Activated CD8-positive, alpha-beta memory T cell treated with anti-CD3 and anti-CD28 coated beads, Interleukin-2, amount 50 U/mL, for 1 hour (primary cell): ENCODE results near the gene CDK5RAP1.

Experiments
- DNase-seq: peaks from one replicate; pipeline ENCODE4 v3.0.0-alpha.2; 2020; ENCODE audit errors: extremely low read depth

The CDK5RAP1 gene

GRCh38 chr20:33333616-33334015, 67.7 kb downstream of the CDK5RAP1 start:
- no peak for DNase-seq

- DNase-seq: no peak
Measured at GRCh38 chr20:33332905-33333456, 68.3 kb downstream of the CDK5RAP1 start.

- no peak for DNase-seq
Measured at GRCh38 chr20:33328157-33329137, 72.9 kb downstream of the CDK5RAP1 start.

- DNase-seq: no peak
Measured at GRCh38 chr20:33325350-33325749, 76.0 kb downstream of the CDK5RAP1 start.

- no peak for DNase-seq
Measured at GRCh38 chr20:33323236-33323635, 78.1 kb downstream of the CDK5RAP1 start.

GRCh38 chr20:33322456-33322855, 78.9 kb downstream of the CDK5RAP1 start:
- no peak for DNase-seq

- DNase-seq: no peak
Measured at GRCh38 chr20:33320006-33320405, 81.3 kb downstream of the CDK5RAP1 start.

- DNase-seq: no peak
Measured at GRCh38 chr20:33318096-33318429, 83.3 kb downstream of the CDK5RAP1 start.

GRCh38 chr20:33317424-33318095, 83.8 kb downstream of the CDK5RAP1 start:
- no peak for DNase-seq

- DNase-seq: no peak
Measured at GRCh38 chr20:33316958-33317357, 84.4 kb downstream of the CDK5RAP1 start.

- DNase-seq: no peak
Measured at GRCh38 chr20:33316343-33316742, 85.0 kb downstream of the CDK5RAP1 start.

GRCh38 chr20:33313686-33314314, 87.5 kb downstream of the CDK5RAP1 start:
- no peak for DNase-seq

GRCh38 chr20:33312583-33312982, 88.7 kb downstream of the CDK5RAP1 start:
- no peak for DNase-seq

- no peak for DNase-seq
Measured at GRCh38 chr20:33311996-33312395, 89.3 kb downstream of the CDK5RAP1 start.

- DNase-seq: no peak
Measured at GRCh38 chr20:33311011-33311410, 90.3 kb downstream of the CDK5RAP1 start.

GRCh38 chr20:33310327-33310899, 90.9 kb downstream of the CDK5RAP1 start:
- DNase-seq: no peak

GRCh38 chr20:33309631-33310030, 91.7 kb downstream of the CDK5RAP1 start:
- DNase-seq: no peak
